ENCODE results near the gene ATP5F1A.

ATP5F1A gene

DNA sequence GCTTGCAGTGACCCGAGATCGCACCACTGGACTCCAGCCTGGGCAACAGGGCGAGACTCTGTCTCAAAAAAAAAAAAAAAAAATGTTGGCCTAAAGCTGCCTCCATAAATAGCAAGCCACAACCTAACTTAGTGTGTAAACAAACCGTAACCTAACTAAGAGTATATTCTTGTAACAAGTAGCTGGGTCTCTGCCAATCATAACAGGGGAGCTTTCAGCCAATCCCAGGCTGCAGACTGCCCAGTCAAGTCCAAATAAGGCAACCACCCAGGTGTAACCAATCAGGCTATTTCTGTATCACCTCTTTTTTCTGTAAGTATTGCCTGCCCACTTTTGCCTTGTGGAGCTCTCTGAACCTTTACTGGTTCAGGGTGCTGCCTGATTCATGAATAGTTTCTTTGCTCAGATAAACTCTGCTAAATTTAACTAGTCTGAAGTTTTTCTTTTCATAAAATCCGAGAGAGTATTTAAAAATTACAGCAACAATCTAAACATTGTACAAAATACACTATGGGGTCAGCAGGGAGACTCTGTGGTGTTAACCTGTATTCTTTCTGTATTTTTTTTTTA lies 30.6 kb downstream of the ATP5F1A start:
- TF ChIP-seq CTCF (IDR thresholded peaks at IDR 0.05; ENCODE audit: low read depth, low read length) = no peak
- no peak overlapping the region for H3K4me3 ChIP-seq (ENCODE audit: low read depth, low read length)

GRCh38 chr18:46062781-46063180 lies 35.3 kb downstream of the ATP5F1A start:
- no peak overlapping the region for H3K4me3 ChIP-seq (ENCODE audit: low read depth, low read length)
- TF ChIP-seq CTCF (IDR thresholded peaks at IDR 0.05; ENCODE audit: low read depth, low read length) = no peak

- no peak overlapping the region for H3K4me3 ChIP-seq (ENCODE audit: low read depth, low read length)
- TF ChIP-seq CTCF (IDR thresholded peaks at IDR 0.05; ENCODE audit: low read depth, low read length) = no peak
Measured at GRCh38 chr18:46061796-46062195, 36.3 kb downstream of the ATP5F1A start.

- no peak overlapping the region for H3K4me3 ChIP-seq (ENCODE audit: low read depth, low read length)
Measured at GRCh38 chr18:46061387-46061786, 36.7 kb downstream of the ATP5F1A start.

GRCh38 chr18:46060359-46060841 lies 37.7 kb downstream of the ATP5F1A start:
- H3K4me3 ChIP-seq (ENCODE audit: low read depth, low read length) = no peak overlapping the region
- TF ChIP-seq CTCF (IDR thresholded peaks at IDR 0.05; ENCODE audit: low read depth, low read length) = no peak

More at GRCh38 chr18:46061387-46061786, 36.7 kb downstream of the ATP5F1A start:
- TF ChIP-seq CTCF (IDR thresholded peaks at IDR 0.05; ENCODE audit: low read depth, low read length) = no peak

- no peak overlapping the region for H3K4me3 ChIP-seq (ENCODE audit: low read depth, low read length)
- no peak for TF ChIP-seq CTCF (IDR thresholded peaks at IDR 0.05; ENCODE audit: low read depth, low read length)
Measured at GRCh38 chr18:46055838-46056230, 42.3 kb downstream of the ATP5F1A start.

DNA sequence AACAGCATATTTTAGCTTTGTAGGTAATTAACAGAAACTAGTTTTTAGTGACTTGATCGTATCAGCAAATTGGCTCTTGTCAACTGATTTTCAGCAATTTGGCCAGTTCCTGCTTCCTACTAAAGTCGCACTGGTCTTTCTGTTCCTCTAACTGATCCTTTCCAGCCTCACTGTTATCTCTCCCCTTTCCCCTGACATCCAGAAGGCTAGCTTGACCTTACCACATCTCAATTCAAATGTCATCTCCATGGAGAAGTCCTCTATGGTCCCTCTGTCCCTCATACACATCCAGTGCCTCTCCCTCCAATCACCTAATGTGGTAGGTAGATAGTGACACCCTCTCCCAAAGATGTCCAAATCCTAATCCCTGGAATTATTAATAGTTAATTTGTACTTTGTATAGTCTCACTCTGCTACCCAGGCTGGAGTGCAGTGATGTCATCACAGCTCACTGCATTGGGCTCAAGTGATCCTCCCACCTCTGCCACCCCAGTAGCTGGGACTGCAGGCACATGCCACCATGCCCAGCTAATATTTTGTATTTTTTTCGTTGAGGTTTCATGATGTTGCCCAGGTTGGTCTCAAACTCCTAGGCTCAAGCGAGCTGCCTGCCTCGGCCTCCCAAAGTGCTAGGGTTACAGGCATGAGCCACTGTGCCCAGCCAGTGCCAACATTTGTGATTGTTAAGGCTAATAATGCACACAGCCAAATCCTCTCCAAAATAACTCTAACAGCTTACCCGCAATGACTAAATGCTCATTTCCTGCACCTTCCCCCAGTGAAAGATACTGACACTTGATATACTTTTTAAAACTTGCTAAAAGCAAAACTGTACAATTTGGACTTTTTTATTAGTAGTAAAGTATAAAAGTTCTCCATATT lies 42.9 kb downstream of the ATP5F1A start:
- no peak overlapping the region for H3K4me3 ChIP-seq (ENCODE audit: low read depth, low read length)
- TF ChIP-seq CTCF (IDR thresholded peaks at IDR 0.05; ENCODE audit: low read depth, low read length) = no peak
